GM18498 (cell line): ENCODE measurements around the gene HDLBP.
"Not testable (repeated sequence)": the region's sequence is repeated elsewhere in the genome, so short reads cannot be mapped to it uniquely, and the experiment has no call there.

ENCODE experiments used
- ATAC-seq: cut with Tn5 transposase; IDR thresholded peaks from one replicate; pipeline ENCODE4 v1.9.1; 2021; ENCODE audit warnings: mild to moderate bottlenecking, moderate library complexity; ENCODE audit not compliant: unreplicated experiment

The HDLBP gene

GRCh38 chr2:241308832-241309500 is 6.5 kb downstream of the HDLBP start:
- no peak for ATAC-seq

- ATAC-seq, result no peak
Measured at GRCh38 chr2:241308267-241308666, 7.2 kb downstream of the HDLBP start.

GRCh38 chr2:241307055-241307454 is 8.4 kb downstream of the HDLBP start:
- ATAC-seq, result no peak

GRCh38 chr2:241304039-241304670 is 11.3 kb downstream of the HDLBP start:
- no peak for ATAC-seq

- no peak for ATAC-seq
Measured at GRCh38 chr2:241302759-241303651, 12.5 kb downstream of the HDLBP start.

- ATAC-seq, result no peak
Measured at GRCh38 chr2:241302083-241302482, 13.4 kb downstream of the HDLBP start.

GRCh38 chr2:241300000-241300399 is 15.5 kb downstream of the HDLBP start:
- ATAC-seq, result no peak

- no peak for ATAC-seq
Measured at GRCh38 chr2:241298673-241299072, 16.8 kb downstream of the HDLBP start.

GRCh38 chr2:241296767-241297166 is 18.7 kb downstream of the HDLBP start:
- no peak for ATAC-seq

- ATAC-seq, result no peak
Measured at GRCh38 chr2:241295326-241296095, 20.0 kb downstream of the HDLBP start.

GRCh38 chr2:241293378-241293797 is 22.1 kb downstream of the HDLBP start:
- not testable (repeated sequence) for ATAC-seq

- ATAC-seq, result no peak
Measured at GRCh38 chr2:241291977-241292376, 23.5 kb downstream of the HDLBP start.

- no peak for ATAC-seq
Measured at GRCh38 chr2:241291153-241291552, 24.3 kb downstream of the HDLBP start.

- ATAC-seq, result no peak
Measured at GRCh38 chr2:241289597-241289996, 25.9 kb downstream of the HDLBP start.

GRCh38 chr2:241289053-241289452 is 26.4 kb downstream of the HDLBP start:
- no peak for ATAC-seq

- ATAC-seq, result no peak
Measured at GRCh38 chr2:241288324-241288888, 27.1 kb downstream of the HDLBP start.

GRCh38 chr2:241286348-241287090 is 29.0 kb downstream of the HDLBP start:
- no peak for ATAC-seq

- no peak for ATAC-seq
Measured at GRCh38 chr2:241285596-241285995, 29.9 kb downstream of the HDLBP start.

- no peak for ATAC-seq
Measured at GRCh38 chr2:241282555-241282954, 32.9 kb downstream of the HDLBP start.

GRCh38 chr2:241280291-241280690 is 35.2 kb downstream of the HDLBP start:
- no peak for ATAC-seq
